ENCODE data around the gene TMEM107.

The TMEM107 gene

DNA sequence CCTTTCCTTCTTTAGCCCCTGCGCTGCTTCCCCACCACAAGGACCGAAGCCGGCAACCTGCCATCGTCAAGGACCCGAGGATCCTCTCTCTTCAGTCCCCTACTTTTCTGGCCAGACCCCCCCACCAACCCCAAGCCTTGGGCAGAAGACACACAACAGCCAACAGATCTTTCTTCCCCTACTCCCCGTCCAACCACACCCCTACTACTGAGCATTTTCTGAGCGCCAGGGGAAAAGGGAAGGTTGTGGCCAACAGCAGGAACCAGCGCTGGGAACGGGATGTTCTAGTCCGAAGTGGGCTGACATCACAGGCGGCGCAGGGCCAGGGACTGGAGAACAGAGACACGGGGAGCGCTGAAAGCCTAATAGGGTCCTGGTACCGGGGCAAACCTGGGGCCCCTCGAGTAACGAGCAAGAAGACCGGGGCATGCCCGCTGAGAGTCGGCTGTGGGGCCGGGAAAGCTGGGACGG lies 24.5 kb downstream of the TMEM107 start:
- H3K27ac ChIP-seq (ENCODE audit: low read depth, low read length) = peak overlapping the region; percentile 98
- no peaks in the 10 kb centered on the region for H3K27me3 ChIP-seq (ENCODE audit: control insufficient read depth in 1 of 2, insufficient read depth in 2 of 2, low read length in 2 of 2)
- peak overlapping the region; percentile 67 to 89 for H3K4me3 ChIP-seq (ENCODE audit: low read depth in 1 of 2, low read length in 2 of 2)
- peaks cover 51% of the 10 kb centered on the region for H3K36me3 ChIP-seq (ENCODE audit: insufficient read depth, low read length)
- no peaks in the 10 kb centered on the region for H3K9me3 ChIP-seq (ENCODE audit: low read length)
- peaks cover 35% of the 10 kb centered on the region for H3K4me1 ChIP-seq (ENCODE audit: insufficient read depth, low read length)
- H3K9ac ChIP-seq (ENCODE audit: low read length) = peak overlapping the region; percentile 92

DNA sequence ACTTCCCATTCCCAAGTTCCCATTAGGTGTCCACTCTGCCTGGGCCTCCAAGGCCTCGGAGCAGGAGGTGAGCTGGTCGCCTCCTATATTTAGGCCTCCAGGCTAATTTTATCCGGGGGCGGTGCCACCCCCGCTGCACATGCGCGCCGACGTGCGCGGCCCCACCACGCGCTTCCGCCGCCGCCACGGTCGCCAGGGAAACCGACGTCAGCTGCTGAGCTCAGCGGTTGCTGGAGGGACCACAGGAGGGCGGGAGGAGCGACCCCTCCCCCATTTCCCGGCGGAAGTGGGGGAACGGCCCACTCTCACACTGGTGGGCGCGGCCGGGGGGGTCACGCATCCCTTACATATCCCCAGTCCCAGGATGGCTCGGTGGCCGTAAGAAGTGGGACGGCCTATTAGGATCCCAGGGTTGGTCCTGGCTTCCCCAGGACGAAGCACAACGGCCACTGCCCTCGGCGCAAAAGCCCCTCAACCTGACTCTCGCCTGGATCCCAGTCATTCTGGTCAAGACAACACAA lies 25.0 kb downstream of the TMEM107 start:
- H3K4me3 ChIP-seq (ENCODE audit: low read depth in 1 of 2, low read length in 2 of 2) = peak overlapping the region; percentile 67 to 89
- peaks cover 56% of the 10 kb centered on the region for H3K36me3 ChIP-seq (ENCODE audit: insufficient read depth, low read length)
- H3K9ac ChIP-seq (ENCODE audit: low read length) = peak overlapping the region; percentile 92
- no peaks in the 10 kb centered on the region for H3K9me3 ChIP-seq (ENCODE audit: low read length)
- H3K27me3 ChIP-seq (ENCODE audit: control insufficient read depth in 1 of 2, insufficient read depth in 2 of 2, low read length in 2 of 2) = no peaks in the 10 kb centered on the region
- H3K27ac ChIP-seq (ENCODE audit: low read depth, low read length) = peak overlapping the region; percentile 98
- H3K4me1 ChIP-seq (ENCODE audit: insufficient read depth, low read length) = peaks cover 35% of the 10 kb centered on the region

DNA sequence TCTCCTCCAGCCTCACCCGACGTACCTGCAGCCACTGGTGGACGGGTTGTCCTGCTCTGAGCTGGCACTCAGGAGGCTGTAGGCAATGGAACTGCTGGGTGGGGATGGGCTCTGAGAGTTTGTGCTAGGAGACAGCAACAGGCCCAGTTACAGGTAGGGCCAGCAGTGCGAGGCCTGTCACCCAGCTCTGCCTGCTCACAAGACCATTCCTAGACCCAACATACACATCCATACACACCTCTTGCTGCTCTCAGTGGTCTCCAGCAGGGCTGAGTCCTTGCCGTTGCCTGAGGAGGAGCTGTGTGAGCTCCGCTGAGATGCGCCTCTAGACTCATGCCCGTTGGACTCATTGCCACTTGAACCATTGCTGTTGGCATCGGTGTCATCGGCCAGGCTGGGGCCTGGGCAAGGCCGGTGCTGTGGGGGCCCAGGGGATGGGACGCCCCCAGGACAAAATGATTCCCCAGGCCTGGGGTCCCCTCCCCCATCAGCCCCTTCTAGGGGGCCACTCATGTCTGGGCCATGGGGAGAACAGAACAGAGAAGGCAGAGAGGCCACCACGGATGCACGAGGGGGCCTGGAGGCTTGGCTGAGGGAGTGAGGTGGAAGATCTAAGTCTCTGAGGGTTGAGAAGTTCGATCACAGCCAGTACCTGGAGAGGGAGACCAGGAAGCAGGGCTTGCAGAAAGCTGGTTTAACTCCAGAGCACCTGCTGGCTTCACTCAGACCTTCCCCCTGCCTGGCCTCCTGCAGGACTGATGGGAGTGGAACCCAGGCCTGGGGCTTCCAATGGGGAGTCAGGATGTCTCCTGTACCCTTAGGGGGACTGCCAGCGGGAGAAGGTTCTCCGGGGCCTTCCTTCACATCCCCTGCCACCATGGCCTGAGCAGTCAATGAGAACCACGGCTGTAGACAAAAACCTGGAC lies 25.7 kb downstream of the TMEM107 start:
- H3K4me1 ChIP-seq (ENCODE audit: insufficient read depth, low read length) = peaks cover 35% of the 10 kb centered on the region
- peak overlapping the region; percentile 98 for H3K27ac ChIP-seq (ENCODE audit: low read depth, low read length)
- H3K4me3 ChIP-seq (ENCODE audit: low read depth in 1 of 2, low read length in 2 of 2) = peak overlapping the region; percentile 67 to 89
- H3K27me3 ChIP-seq (ENCODE audit: control insufficient read depth in 1 of 2, insufficient read depth in 2 of 2, low read length in 2 of 2) = no peaks in the 10 kb centered on the region
- peaks cover 64% of the 10 kb centered on the region for H3K36me3 ChIP-seq (ENCODE audit: insufficient read depth, low read length)
- H3K9me3 ChIP-seq (ENCODE audit: low read length) = no peaks in the 10 kb centered on the region
- H3K9ac ChIP-seq (ENCODE audit: low read length) = peak overlapping the region; percentile 59

DNA sequence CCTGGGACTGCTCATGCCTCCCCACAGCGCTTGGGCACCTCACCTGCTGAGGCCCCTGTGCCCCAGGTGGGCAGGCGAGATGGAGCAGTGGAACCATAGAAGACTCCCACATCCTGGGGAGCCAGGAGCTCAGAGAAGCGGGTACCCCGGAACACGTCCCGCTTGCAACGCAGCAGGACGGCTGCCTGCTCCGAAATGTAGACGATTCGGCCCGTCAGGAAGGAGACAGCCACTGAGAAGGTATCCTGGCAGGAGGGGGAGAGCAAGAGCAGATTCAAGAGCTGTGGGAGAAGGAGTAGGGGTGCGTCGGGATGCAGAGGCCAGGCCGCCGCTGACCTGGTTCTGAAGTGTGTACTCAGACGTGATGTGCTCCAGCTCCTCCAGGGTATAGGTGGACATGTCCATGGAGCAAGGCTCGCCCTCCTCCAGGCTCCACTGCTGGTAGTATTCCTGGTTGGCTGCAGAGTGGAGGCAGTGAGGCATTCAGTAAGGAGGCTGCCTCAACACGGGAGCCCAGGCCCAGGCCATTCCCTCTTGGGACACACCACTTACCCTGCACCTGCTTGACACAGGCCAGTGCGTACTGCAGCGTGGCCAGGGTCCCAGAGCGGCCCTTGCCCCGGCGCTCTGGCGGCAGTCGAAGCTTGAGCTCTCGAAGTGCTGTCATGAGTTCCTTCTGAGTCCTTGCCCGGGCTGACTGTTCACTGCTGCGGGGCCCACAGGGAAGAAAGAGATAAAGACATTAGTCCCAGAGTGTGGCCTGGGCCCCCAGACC lies 26.6 kb downstream of the TMEM107 start:
- Histone ChIP-seq H3K27ac (ENCODE audit: low read depth, low read length) (no peak overlapping the region), H3K36me3 (ENCODE audit: insufficient read depth, low read length) (peaks cover 72% of the 10 kb centered on the region), H3K9ac (ENCODE audit: low read length) (no peak overlapping the region), H3K4me1 (ENCODE audit: insufficient read depth, low read length) (peaks cover 35% of the 10 kb centered on the region), H3K9me3 (ENCODE audit: low read length) (no peaks in the 10 kb centered on the region), H3K4me3 (ENCODE audit: low read depth in 1 of 2, low read length in 2 of 2) (no peak overlapping the region), H3K27me3 (ENCODE audit: control insufficient read depth in 1 of 2, insufficient read depth in 2 of 2, low read length in 2 of 2) (no peaks in the 10 kb centered on the region)

DNA sequence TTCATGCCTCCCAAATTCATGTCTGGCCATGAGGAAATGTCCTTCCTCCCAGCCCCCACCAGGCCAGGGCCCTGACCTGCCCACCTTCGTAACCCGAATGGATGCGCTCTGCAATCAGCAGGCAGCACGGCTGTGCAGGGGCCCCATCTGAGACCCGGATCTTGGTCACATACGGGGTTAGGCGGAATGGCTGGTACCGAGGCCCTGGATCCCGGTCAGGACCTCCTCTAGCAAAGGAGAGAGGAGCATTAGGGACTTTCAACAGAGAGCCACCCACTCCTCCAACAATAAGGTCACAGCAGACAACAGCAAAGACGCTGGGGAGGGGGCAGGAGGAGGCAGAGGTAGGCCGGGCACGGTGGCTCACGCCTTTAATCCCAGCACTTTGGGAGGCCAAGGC lies 27.6 kb downstream of the TMEM107 start:
- Histone ChIP-seq H3K27me3 (ENCODE audit: control insufficient read depth in 1 of 2, insufficient read depth in 2 of 2, low read length in 2 of 2) (no peaks in the 10 kb centered on the region), H3K9ac (ENCODE audit: low read length) (no peak overlapping the region), H3K9me3 (ENCODE audit: low read length) (no peaks in the 10 kb centered on the region), H3K27ac (ENCODE audit: low read depth, low read length) (no peak overlapping the region), H3K4me1 (ENCODE audit: insufficient read depth, low read length) (peaks cover 30% of the 10 kb centered on the region), H3K4me3 (ENCODE audit: low read depth in 1 of 2, low read length in 2 of 2) (no peak overlapping the region), H3K36me3 (ENCODE audit: insufficient read depth, low read length) (peaks cover 82% of the 10 kb centered on the region)

DNA sequence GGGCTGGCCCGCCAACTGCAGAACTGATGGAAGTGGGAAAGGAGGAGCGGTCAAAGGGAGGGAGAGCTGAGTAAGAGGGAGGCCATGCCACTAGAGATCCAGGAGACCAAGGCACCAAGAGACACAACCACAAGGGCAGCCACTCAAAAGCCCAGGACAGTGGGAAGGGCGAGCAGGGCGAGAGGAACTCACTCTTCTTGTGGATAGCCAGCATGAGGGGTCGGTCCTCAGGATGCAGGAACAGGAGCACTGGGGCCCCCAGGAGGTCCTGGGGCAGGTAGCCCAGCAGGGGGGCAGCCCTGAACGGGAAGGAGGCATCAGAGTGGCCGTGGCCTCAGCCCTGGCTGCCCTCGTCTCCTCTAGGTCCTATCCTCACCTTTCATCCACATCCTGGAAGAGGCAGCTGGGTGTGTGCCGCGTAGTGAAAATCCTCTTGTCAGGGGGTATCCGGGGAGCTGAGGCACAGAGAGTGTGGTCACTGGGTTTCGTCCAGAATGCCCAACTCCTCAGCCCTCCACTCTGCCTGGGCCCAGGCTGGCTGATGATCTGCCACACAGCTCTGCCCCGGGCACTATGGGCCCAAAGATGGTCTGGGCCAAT lies 28.3 kb downstream of the TMEM107 start:
- no peak overlapping the region for H3K27ac ChIP-seq (ENCODE audit: low read depth, low read length)
- H3K27me3 ChIP-seq (ENCODE audit: control insufficient read depth in 1 of 2, insufficient read depth in 2 of 2, low read length in 2 of 2) = no peaks in the 10 kb centered on the region
- H3K4me1 ChIP-seq (ENCODE audit: insufficient read depth, low read length) = peaks cover 23% of the 10 kb centered on the region
- H3K4me3 ChIP-seq (ENCODE audit: low read depth in 1 of 2, low read length in 2 of 2) = no peak overlapping the region
- no peaks in the 10 kb centered on the region for H3K9me3 ChIP-seq (ENCODE audit: low read length)
- no peak overlapping the region for H3K9ac ChIP-seq (ENCODE audit: low read length)
- H3K36me3 ChIP-seq (ENCODE audit: insufficient read depth, low read length) = peaks cover 82% of the 10 kb centered on the region

DNA sequence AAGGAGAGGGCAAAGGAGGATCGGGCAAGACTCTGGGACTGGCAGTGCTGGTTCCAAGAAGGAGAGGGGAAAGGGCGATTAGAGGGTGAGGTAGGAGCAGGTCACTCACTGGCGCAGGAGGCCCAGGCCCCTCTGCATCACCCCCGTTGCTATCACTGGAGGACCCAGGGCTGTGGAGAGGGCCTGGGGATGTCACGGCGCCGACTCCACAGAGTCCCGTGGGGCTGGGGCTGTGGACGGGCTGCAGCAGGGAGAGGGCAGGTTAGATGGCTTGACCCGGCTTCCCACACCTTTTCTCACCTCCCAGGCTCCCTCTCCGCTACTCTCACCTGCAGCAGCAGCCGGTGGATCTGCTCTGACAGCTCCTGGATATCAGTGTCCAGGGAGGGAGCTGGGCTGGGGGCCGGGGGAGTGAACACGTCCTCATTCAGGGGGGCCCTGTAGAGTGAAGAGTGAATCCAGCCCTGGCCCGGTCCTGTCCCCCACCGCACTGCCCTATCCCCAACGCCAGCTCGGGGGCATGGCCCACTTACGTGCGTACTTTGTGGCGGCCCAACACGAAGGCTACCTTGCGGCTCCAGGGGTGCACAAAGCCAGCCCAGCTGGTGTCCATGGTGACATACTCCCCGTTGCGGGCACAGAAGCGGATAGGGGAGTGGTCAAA lies 28.9 kb downstream of the TMEM107 start:
- Histone ChIP-seq H3K4me1 (ENCODE audit: insufficient read depth, low read length) (peaks cover 18% of the 10 kb centered on the region), H3K4me3 (ENCODE audit: low read depth in 1 of 2, low read length in 2 of 2) (no peak overlapping the region), H3K27me3 (ENCODE audit: control insufficient read depth in 1 of 2, insufficient read depth in 2 of 2, low read length in 2 of 2) (no peaks in the 10 kb centered on the region), H3K9ac (ENCODE audit: low read length) (no peak overlapping the region), H3K27ac (ENCODE audit: low read depth, low read length) (no peak overlapping the region), H3K9me3 (ENCODE audit: low read length) (no peaks in the 10 kb centered on the region), H3K36me3 (ENCODE audit: insufficient read depth, low read length) (peaks cover 86% of the 10 kb centered on the region)

DNA sequence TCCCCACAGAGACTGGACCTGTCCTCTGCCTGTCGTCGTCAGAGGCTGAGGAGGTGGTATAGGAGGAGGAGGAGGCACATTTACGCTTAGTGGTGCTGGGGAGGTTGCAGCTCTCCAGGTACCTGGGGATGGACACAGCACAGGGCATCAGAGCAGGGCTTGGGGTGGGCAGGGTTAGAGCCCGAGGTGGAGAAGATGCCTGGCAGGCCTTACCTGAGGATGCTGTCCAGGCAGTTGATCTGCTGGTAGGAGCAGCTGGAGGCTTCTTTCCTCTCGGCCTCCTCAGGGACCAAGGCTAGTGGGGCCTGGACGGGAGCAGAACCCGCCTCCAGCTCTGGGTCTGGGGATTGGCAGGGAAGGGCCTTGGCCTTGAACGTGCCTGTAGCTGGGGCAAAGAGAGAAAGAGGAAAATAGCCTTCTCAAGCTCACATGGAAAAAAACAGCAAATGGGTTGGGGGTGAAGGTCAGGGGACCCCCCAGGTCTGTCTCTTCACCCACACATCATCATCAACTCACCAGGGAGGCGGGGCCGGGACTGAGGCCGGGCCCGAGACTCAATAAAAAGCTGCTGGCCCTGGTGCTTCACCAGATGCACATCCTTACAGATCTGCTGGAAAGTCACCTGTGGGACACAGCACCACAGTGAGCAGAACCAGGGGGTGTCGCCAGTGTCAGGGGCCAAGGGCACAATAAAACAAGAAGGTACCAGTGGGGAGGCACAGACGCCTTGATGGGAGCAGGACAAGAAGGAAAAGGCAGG lies 29.6 kb downstream of the TMEM107 start:
- H3K9ac ChIP-seq (ENCODE audit: low read length) = no peak overlapping the region
- no peaks in the 10 kb centered on the region for H3K9me3 ChIP-seq (ENCODE audit: low read length)
- peaks cover 18% of the 10 kb centered on the region for H3K4me1 ChIP-seq (ENCODE audit: insufficient read depth, low read length)
- H3K27me3 ChIP-seq (ENCODE audit: control insufficient read depth in 1 of 2, insufficient read depth in 2 of 2, low read length in 2 of 2) = no peaks in the 10 kb centered on the region
- H3K4me3 ChIP-seq (ENCODE audit: low read depth in 1 of 2, low read length in 2 of 2) = no peak overlapping the region
- H3K27ac ChIP-seq (ENCODE audit: low read depth, low read length) = no peak overlapping the region
- peaks cover 93% of the 10 kb centered on the region for H3K36me3 ChIP-seq (ENCODE audit: insufficient read depth, low read length)

DNA sequence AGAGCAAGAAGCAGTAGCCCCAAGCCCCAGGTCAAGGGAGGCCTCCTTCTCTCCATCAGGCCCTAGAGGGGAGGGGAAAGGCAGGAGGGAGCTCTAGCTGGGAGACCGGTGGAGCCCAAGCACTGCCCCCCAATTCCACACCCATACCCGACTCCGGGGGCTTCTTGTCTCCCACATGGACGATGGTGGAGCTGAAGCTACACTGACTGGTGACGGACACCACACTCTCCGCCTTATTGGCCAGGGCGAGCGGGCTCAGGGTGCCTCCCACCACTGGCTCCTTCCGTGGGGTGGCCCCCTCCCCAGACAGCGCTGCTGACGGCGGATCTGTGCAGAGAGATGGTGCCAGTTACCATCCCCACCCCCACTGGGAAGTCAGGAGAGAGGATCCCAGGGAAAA lies 30.4 kb downstream of the TMEM107 start:
- Histone ChIP-seq H3K36me3 (ENCODE audit: insufficient read depth, low read length) (peaks cover 99% of the 10 kb centered on the region), H3K4me3 (ENCODE audit: low read depth in 1 of 2, low read length in 2 of 2) (no peak overlapping the region), H3K27me3 (ENCODE audit: control insufficient read depth in 1 of 2, insufficient read depth in 2 of 2, low read length in 2 of 2) (no peaks in the 10 kb centered on the region), H3K27ac (ENCODE audit: low read depth, low read length) (no peak overlapping the region), H3K9ac (ENCODE audit: low read length) (no peak overlapping the region), H3K9me3 (ENCODE audit: low read length) (no peaks in the 10 kb centered on the region), H3K4me1 (ENCODE audit: insufficient read depth, low read length) (peaks cover 16% of the 10 kb centered on the region)

DNA sequence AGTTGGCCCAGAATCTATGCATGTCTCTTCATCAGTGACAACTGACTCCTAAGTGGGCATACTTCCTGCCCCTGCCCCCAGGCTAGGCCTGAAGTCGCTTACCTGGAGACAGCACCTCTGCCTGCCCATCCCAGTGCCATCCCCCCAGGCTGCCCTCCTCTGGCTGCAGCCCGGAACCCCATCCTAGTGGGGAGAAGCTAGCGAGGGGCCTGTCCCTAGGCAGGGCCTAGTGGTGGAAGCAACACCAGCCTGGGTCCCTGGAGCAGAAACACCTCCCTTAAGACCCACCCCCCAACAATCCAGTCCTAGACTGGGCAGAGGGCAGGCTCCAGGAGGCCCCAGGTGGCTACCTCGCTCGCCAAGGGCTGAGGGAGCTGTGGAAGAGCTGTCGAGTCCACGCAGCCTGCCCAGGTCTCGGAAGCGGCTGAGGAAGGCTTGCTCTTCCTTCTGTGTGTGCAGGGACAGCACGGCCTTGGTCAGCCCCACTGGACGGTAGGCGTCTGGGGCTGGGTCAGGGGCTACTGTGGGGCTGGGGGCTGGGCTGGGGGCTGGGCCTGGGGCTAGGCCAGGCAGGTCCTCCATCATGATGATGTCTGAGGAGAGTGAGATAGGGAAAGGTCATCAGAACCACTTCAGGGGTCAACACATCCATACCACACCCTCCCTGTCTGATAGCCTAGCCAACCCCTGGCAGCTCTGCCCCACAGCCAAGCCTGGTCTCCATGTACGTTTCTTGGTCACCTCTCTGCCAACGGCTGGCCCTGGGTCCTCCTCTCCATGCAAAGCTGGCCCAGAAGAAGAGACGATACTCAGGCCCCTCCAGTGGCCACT lies 31.6 kb downstream of the TMEM107 start:
- no peaks in the 10 kb centered on the region for H3K9me3 ChIP-seq (ENCODE audit: low read length)
- no peaks in the 10 kb centered on the region for H3K27me3 ChIP-seq (ENCODE audit: control insufficient read depth in 1 of 2, insufficient read depth in 2 of 2, low read length in 2 of 2)
- peaks cover 4% of the 10 kb centered on the region for H3K4me1 ChIP-seq (ENCODE audit: insufficient read depth, low read length)
- H3K4me3 ChIP-seq (ENCODE audit: low read depth in 1 of 2, low read length in 2 of 2) = no peak overlapping the region
- no peak overlapping the region for H3K27ac ChIP-seq (ENCODE audit: low read depth, low read length)
- H3K36me3 ChIP-seq (ENCODE audit: insufficient read depth, low read length) = peaks cover 99% of the 10 kb centered on the region
- no peak overlapping the region for H3K9ac ChIP-seq (ENCODE audit: low read length)
